ENCODE measurements around the gene RARRES2. TPM values are rescaled to one million over a fixed set of nuclear protein-coding genes. Genes with fewer than 3 reads are reported as not detected.

Gene RARRES2
- total RNA-seq, 1 donor from 2014 or later, result not detected

GRCh38 chr7:150326657-150327268, 14.7 kb downstream of the RARRES2 start:
- Mint-ChIP-seq H3K4me1 (ENCODE audit: unreplicated experiment) (no peaks in the 10 kb centered on the region), H3K27me3 (ENCODE audit: unreplicated experiment) (no peaks in the 10 kb centered on the region), H3K4me3 (ENCODE audit: unreplicated experiment) (no peak overlapping the region), H3K9me3 (ENCODE audit: unreplicated experiment) (no peaks in the 10 kb centered on the region), H3K36me3 (ENCODE audit: unreplicated experiment) (no peaks in the 10 kb centered on the region), H3K27ac (ENCODE audit: unreplicated experiment) (no peak overlapping the region)
- no peak for DNase-seq (ENCODE audit: extremely low spot score, unreplicated experiment)
- TF ChIP-seq, protein P1, sequence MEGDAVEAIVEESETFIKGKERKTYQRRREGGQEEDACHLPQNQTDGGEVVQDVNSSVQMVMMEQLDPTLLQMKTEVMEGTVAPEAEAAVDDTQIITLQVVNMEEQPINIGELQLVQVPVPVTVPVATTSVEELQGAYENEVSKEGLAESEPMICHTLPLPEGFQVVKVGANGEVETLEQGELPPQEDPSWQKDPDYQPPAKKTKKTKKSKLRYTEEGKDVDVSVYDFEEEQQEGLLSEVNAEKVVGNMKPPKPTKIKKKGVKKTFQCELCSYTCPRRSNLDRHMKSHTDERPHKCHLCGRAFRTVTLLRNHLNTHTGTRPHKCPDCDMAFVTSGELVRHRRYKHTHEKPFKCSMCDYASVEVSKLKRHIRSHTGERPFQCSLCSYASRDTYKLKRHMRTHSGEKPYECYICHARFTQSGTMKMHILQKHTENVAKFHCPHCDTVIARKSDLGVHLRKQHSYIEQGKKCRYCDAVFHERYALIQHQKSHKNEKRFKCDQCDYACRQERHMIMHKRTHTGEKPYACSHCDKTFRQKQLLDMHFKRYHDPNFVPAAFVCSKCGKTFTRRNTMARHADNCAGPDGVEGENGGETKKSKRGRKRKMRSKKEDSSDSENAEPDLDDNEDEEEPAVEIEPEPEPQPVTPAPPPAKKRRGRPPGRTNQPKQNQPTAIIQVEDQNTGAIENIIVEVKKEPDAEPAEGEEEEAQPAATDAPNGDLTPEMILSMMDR (IDR thresholded peaks at IDR 0.05), result no peak

- Mint-ChIP-seq H3K27me3 (ENCODE audit: unreplicated experiment) (no peaks in the 10 kb centered on the region), H3K36me3 (ENCODE audit: unreplicated experiment) (no peaks in the 10 kb centered on the region), H3K27ac (ENCODE audit: unreplicated experiment) (no peak overlapping the region), H3K4me3 (ENCODE audit: unreplicated experiment) (no peak overlapping the region), H3K4me1 (ENCODE audit: unreplicated experiment) (no peaks in the 10 kb centered on the region), H3K9me3 (ENCODE audit: unreplicated experiment) (no peaks in the 10 kb centered on the region)
- TF ChIP-seq, protein P1 (IDR thresholded peaks at IDR 0.05), result no peak
- no peak for DNase-seq (ENCODE audit: extremely low spot score, unreplicated experiment)
Observed at GRCh38 chr7:150325901-150326300, 15.5 kb downstream of the RARRES2 start.

GRCh38 chr7:150325110-150325611, 16.3 kb downstream of the RARRES2 start:
- H3K4me3 Mint-ChIP-seq (ENCODE audit: unreplicated experiment), result no peak overlapping the region
- H3K9me3 Mint-ChIP-seq (ENCODE audit: unreplicated experiment), result no peaks in the 10 kb centered on the region
- no peak for DNase-seq (ENCODE audit: extremely low spot score, unreplicated experiment)

DNA sequence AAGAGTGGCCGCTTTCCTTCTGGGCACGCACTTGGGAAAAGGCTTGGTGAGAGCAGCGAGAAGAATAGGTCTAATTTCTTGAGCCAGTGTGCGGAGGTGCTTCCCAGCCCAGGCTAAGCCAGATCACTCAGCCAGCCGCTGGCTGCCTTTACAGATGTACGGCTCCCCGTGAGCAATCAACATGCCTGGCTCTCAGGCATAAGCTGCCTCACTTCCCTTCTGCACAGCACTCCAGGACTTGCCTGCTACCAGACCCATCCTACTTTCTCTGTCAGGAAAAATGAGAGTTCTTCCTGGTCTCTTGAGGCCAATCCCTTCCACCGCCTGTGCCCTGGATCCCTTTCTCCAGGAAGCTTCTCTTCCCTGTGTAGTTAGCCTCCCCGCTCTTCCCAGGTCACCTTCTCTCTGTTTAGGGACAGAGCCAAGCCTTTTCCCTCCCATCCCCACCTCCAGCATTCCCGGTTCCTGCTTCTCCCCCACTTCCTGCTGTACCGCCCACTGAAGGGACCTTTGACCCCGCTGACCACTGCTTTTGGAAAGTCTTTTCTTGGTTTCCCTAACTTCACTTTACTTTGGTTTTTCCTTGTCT, 17.0 kb downstream of the RARRES2 start:
- H3K4me1 Mint-ChIP-seq (ENCODE audit: unreplicated experiment), result no peaks in the 10 kb centered on the region
- no peaks in the 10 kb centered on the region for H3K9me3 Mint-ChIP-seq (ENCODE audit: unreplicated experiment)
- DNase-seq (ENCODE audit: extremely low spot score, unreplicated experiment), result no peak
- H3K27ac Mint-ChIP-seq (ENCODE audit: unreplicated experiment), result no peak overlapping the region
- H3K4me3 Mint-ChIP-seq (ENCODE audit: unreplicated experiment), result no peak overlapping the region
- H3K36me3 Mint-ChIP-seq (ENCODE audit: unreplicated experiment), result no peaks in the 10 kb centered on the region
- TF ChIP-seq, protein P1 (IDR thresholded peaks at IDR 0.05), result no peak
- H3K27me3 Mint-ChIP-seq (ENCODE audit: unreplicated experiment), result no peaks in the 10 kb centered on the region

More at GRCh38 chr7:150325110-150325611, 16.3 kb downstream of the RARRES2 start:
- Mint-ChIP-seq H3K27ac (ENCODE audit: unreplicated experiment) (no peak overlapping the region), H3K27me3 (ENCODE audit: unreplicated experiment) (no peaks in the 10 kb centered on the region), H3K4me1 (ENCODE audit: unreplicated experiment) (no peaks in the 10 kb centered on the region), H3K36me3 (ENCODE audit: unreplicated experiment) (no peaks in the 10 kb centered on the region)
- TF ChIP-seq, protein P1 (IDR thresholded peaks at IDR 0.05), result no peak

DNA sequence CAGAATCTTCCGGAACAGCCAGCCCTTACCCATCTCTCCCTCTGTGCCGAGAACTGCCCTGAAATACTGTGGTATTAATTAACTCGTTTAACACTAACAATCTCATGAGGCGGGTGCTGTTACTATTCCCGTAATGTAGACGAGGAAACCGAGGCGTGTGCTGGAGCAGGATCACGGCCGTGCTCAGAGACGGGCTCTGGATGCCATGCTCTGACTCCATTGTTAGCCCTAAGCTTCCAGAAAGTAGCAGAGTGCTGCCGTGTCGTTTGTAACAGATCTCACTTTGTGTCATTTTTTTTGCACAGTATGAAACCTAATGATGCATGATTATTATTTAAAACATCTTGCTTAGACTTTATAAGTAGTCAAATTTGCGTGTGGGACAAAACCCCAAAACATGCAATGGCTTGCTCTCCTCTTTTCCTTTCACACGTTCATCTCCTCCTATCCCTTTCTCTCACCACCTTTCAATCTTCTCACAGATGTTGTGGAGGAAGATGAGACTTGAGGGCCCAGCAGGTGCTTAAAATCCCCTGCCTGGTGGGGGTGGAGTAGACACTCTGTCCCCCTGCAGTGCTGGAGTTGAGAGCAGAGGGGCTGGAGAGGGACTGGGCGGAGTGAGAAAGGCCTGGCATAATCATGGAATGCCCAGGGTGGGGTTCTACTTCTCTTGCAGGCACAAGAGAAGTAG, 17.6 kb downstream of the RARRES2 start:
- no peaks in the 10 kb centered on the region for H3K27me3 Mint-ChIP-seq (ENCODE audit: unreplicated experiment)
- no peak overlapping the region for H3K4me3 Mint-ChIP-seq (ENCODE audit: unreplicated experiment)
- no peak overlapping the region for H3K27ac Mint-ChIP-seq (ENCODE audit: unreplicated experiment)
- H3K36me3 Mint-ChIP-seq (ENCODE audit: unreplicated experiment), result no peaks in the 10 kb centered on the region
- no peaks in the 10 kb centered on the region for H3K4me1 Mint-ChIP-seq (ENCODE audit: unreplicated experiment)
- DNase-seq (ENCODE audit: extremely low spot score, unreplicated experiment), result no peak
- TF ChIP-seq, protein P1 (IDR thresholded peaks at IDR 0.05), result no peak
- no peaks in the 10 kb centered on the region for H3K9me3 Mint-ChIP-seq (ENCODE audit: unreplicated experiment)

All from osteocyte (in vitro differentiated cells).